OCI-M2 (cell line): ENCODE data around the gene B3GAT3.
A peak's percentile ranks its signal among the peaks of the same experiment; 100 is the strongest.
"Not testable (repeated sequence)": the region's sequence is repeated elsewhere in the genome, so short reads cannot be mapped to it uniquely, and the experiment has no call there.

ENCODE experiments used
- DNase-seq: peaks from one replicate; lab custom pipeline; 2025; ENCODE audit not compliant: unreplicated experiment; lab: John Stamatoyannopoulos, UW

Gene B3GAT3

GRCh38 chr11:62645946-62646824, 24.4 kb upstream of the B3GAT3 start, which contains the start of gene GANAB:
TSS of gene GANAB (minus strand) at chr11:62646613. CDS start at chr11:62646599, 14 bp downstream.
- peak; percentile 84 for DNase-seq

- no peak for DNase-seq
Measured at GRCh38 chr11:62645671-62645945, 23.8 kb upstream of the B3GAT3 start.

- DNase-seq: no peak
Measured at GRCh38 chr11:62644220-62644619, 22.4 kb upstream of the B3GAT3 start.

GRCh38 chr11:62632492-62632891, 10.7 kb upstream of the B3GAT3 start:
- no peak for DNase-seq

- DNase-seq: no peak
Measured at GRCh38 chr11:62627713-62628112, 5.9 kb upstream of the B3GAT3 start.

GRCh38 chr11:62622476-62623089, 797 bp upstream of the B3GAT3 start:
- no peak for DNase-seq

- DNase-seq: no peak
Measured at GRCh38 chr11:62621027-62621566, 689 bp downstream of the B3GAT3 start.

- DNase-seq: not testable (repeated sequence)
Measured at GRCh38 chr11:62616957-62617356, 4.8 kb downstream of the B3GAT3 start.

- DNase-seq: no peak
Measured at GRCh38 chr11:62615521-62615920, 6.3 kb downstream of the B3GAT3 start.

GRCh38 chr11:62614275-62614674, 7.5 kb downstream of the B3GAT3 start:
- no peak for DNase-seq

- DNase-seq: no peak
Measured at GRCh38 chr11:62613291-62613778, 8.5 kb downstream of the B3GAT3 start.

- peak; percentile 57 for DNase-seq
Measured at GRCh38 chr11:62612366-62613290, 9.2 kb downstream of the B3GAT3 start, which contains the start of the genes EML3 and ROM1. TSS of gene EML3 (minus strand) at chr11:62612775. CDS start at chr11:62612457, 318 bp downstream. TSS of gene ROM1 (plus strand) at chr11:62613257. CDS start at chr11:62613282, 25 bp downstream.

GRCh38 chr11:62611705-62612365, 10.0 kb downstream of the B3GAT3 start:
- no peak for DNase-seq

- no peak for DNase-seq
Measured at GRCh38 chr11:62610814-62611704, 10.7 kb downstream of the B3GAT3 start.

- DNase-seq: no peak
Measured at GRCh38 chr11:62610403-62610802, 11.4 kb downstream of the B3GAT3 start.

- DNase-seq: no peak
Measured at GRCh38 chr11:62608776-62609175, 13.0 kb downstream of the B3GAT3 start.

GRCh38 chr11:62607714-62608113, 14.1 kb downstream of the B3GAT3 start:
- DNase-seq: no peak

- DNase-seq: no peak
Measured at GRCh38 chr11:62605902-62606301, 15.9 kb downstream of the B3GAT3 start.

- no peak for DNase-seq
Measured at GRCh38 chr11:62605467-62605866, 16.3 kb downstream of the B3GAT3 start.
